GM21723 (cell line): Measurements from ENCODE around the gene CATSPER3.
"Not testable (repeated sequence)": the region's sequence is repeated elsewhere in the genome, so short reads cannot be mapped to it uniquely, and the experiment has no call there.

Experiments
- ATAC-seq: cut with Tn5 transposase; IDR thresholded peaks from one replicate; pipeline ENCODE4 v1.9.1; 2021; ENCODE audit warnings: mild to moderate bottlenecking, moderate library complexity; ENCODE audit not compliant: unreplicated experiment

The CATSPER3 gene

GRCh38 chr5:134969166-134969565 lies 1.5 kb downstream of the CATSPER3 start:
- ATAC-seq: no peak

- ATAC-seq: no peak
Observed at GRCh38 chr5:134975078-134975715, 7.5 kb downstream of the CATSPER3 start.

DNA sequence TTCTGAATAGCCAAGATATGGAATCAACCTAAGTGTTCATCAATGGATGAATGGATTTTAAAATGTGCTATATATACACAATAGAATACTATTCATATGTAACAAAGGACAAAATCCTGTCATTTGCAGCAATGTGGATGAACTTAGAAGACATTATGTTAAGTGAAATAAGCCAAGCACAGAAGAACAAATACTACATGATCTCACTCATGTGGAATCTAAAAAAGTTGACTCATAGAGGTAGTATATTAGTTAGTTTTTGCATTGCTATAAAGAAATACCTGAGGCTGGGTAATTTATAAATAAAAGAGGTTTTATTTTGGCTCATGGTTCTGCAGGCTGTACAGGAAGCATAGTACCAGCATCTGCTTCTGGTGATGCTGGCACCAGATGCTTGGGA lies 8.1 kb downstream of the CATSPER3 start:
- no peak for ATAC-seq

- no peak for ATAC-seq
Observed at GRCh38 chr5:134976841-134977240, 9.1 kb downstream of the CATSPER3 start.

GRCh38 chr5:134979416-134979815 lies 11.7 kb downstream of the CATSPER3 start:
- ATAC-seq: no peak

- ATAC-seq: no peak
Observed at GRCh38 chr5:134982230-134982629, 14.5 kb downstream of the CATSPER3 start.

- no peak for ATAC-seq
Observed at GRCh38 chr5:134989266-134989830, 21.6 kb downstream of the CATSPER3 start.

GRCh38 chr5:134990183-134990582 lies 22.5 kb downstream of the CATSPER3 start:
- not testable (repeated sequence) for ATAC-seq

- ATAC-seq: no peak
Observed at GRCh38 chr5:134992148-134992547, 24.4 kb downstream of the CATSPER3 start.

DNA sequence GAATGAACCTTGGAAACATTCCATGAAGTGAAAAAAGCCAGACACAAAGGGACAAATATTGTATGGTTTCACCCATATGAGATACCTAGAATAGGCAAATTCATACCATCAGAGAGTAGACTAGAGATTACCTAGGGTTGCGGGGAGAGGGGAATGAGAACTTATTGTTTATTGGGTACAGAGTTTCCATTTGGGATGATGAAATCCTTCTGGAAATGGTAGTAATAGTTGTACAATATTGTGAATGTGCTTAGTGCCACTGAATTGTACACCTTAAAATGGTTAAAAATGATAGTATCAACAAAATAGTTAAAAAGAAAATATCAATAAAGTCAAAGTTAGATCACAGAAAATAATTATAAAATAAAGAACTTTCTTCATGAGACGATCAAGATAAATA lies 25.5 kb downstream of the CATSPER3 start:
- ATAC-seq: no peak

- no peak for ATAC-seq
Observed at GRCh38 chr5:134994560-134995156, 27.0 kb downstream of the CATSPER3 start.

DNA sequence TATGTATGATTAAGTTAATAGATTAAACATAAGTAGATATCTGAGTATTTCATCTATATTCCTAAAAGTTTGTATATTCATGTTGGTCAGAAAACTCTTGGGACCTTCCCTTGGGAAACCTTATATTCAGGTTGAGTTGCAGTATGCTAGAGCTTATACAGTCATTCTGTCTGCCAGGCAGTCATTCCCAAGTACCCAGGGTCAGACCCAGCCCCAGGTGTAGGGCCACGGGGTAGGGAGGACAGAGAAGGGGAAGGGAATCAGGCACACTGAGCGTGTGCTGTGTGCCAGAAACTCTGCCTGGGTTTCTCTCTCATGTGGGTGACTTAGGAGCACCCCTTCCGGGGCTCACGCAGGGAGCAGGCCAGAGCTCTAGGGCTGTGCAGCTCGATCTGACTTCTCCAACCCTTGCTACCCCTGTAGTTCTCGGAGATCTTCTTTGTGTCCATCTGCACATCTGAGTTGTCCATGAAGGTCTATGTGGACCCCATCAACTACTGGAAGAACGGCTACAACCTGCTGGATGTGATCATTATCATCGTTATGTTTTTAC lies 28.2 kb downstream of the CATSPER3 start:
- no peak for ATAC-seq

DNA sequence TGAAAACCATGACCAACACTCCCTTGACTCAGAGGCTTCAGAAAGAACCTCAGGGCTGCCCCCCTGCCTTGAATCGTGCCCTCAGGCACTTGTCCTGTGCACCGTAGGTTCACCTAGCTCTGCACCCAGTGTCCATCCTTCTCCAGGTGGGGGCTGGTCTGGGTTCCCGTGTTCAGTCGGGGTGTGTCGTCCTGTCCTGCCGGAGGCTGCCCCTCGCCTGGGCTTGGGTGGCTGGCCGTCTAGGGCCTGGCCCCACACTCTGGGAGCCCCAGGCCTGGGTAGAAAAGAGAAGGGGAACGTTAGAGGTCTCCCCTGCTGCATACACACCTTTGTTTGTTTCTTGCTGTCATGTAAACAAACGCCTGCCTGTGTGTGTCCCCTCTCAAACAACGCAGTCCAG lies 29.3 kb downstream of the CATSPER3 start:
- ATAC-seq: no peak

- not testable (repeated sequence) for ATAC-seq
Observed at GRCh38 chr5:134998068-134998467, 30.4 kb downstream of the CATSPER3 start.

DNA sequence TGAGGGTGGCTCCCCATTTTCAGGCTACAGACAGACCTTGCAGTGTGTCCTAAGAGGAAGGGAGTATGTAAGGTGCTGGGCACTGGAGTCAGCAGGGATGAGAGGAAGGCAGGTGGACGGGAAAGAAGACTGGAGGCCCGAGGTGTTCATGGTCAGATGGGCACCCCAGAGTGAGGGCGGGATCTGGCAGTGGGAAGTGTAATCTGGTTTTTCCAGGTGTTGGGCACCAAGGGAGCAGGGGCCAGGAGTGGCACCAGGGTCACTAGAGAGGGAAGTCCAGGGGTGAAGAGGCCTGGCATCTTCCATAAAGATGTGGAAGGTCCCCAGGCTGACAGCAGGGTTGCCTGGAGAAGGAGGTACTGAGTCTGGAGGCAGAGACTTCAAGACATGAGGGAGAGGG lies 36.7 kb downstream of the CATSPER3 start:
- no peak for ATAC-seq

DNA sequence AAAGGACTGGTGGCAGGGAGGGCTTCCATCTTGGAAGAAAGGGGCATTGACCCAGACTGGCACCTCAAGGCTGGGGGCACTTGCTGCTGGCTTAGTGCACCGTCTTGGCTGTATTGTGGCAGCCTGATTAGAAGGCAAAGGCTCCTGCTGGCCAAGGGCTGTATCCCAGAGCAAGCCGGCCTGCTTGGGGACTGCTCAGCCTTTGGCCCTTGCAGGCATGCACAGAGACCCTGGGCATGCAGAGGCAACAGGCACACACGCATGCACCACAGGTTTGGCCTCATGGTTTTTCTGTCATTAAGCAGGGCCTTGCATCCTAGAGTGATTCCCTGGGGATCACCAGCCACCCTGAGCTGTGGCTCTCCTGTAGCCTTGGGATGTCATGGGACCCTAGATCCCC lies 37.4 kb downstream of the CATSPER3 start:
- no peak for ATAC-seq

- ATAC-seq: no peak
Observed at GRCh38 chr5:135007305-135007704, 39.6 kb downstream of the CATSPER3 start.

- no peak for ATAC-seq
Observed at GRCh38 chr5:135007749-135008363, 40.1 kb downstream of the CATSPER3 start.

GRCh38 chr5:135008556-135008955 lies 40.8 kb downstream of the CATSPER3 start:
- no peak for ATAC-seq

- no peak for ATAC-seq
Observed at GRCh38 chr5:135008981-135009735, 41.5 kb downstream of the CATSPER3 start.
